ENCODE data around the gene SORCS3.

DNA sequence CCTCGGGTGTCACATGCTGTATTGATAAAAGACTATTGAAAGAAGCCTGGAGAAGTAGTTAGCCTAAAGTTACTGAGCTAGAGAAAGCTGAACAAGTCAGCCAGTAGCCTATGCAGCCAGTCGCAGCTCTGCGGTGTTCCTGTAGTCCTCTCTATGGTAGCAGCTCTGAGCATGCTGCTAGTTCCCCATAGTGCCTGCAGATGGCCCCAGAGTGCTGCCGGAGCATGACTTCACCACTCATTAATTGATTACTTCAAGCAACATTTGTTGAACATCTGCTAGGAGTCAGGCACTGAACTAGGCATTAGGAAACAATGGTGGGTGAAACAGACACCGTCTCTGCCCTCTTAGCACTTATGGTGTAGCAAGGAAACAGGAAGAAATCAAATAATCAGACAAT, 422.7 kb downstream of the SORCS3 start:
- TF ChIP-seq, protein P1, sequence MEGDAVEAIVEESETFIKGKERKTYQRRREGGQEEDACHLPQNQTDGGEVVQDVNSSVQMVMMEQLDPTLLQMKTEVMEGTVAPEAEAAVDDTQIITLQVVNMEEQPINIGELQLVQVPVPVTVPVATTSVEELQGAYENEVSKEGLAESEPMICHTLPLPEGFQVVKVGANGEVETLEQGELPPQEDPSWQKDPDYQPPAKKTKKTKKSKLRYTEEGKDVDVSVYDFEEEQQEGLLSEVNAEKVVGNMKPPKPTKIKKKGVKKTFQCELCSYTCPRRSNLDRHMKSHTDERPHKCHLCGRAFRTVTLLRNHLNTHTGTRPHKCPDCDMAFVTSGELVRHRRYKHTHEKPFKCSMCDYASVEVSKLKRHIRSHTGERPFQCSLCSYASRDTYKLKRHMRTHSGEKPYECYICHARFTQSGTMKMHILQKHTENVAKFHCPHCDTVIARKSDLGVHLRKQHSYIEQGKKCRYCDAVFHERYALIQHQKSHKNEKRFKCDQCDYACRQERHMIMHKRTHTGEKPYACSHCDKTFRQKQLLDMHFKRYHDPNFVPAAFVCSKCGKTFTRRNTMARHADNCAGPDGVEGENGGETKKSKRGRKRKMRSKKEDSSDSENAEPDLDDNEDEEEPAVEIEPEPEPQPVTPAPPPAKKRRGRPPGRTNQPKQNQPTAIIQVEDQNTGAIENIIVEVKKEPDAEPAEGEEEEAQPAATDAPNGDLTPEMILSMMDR (IDR thresholded peaks at IDR 0.05; ENCODE audit: insufficient read depth, low read length) = peak; percentile 68
- TF ChIP-seq POLR2AphosphoS5 (IDR thresholded peaks at IDR 0.05; ENCODE audit: low read depth) (no peak), GABPA (IDR thresholded peaks at IDR 0.05; ENCODE audit: low read depth) (no peak), SPI1 (IDR thresholded peaks at IDR 0.05; ENCODE audit: borderline replicate concordance, low read depth) (no peak)
- TF ChIP-seq, protein P2, sequence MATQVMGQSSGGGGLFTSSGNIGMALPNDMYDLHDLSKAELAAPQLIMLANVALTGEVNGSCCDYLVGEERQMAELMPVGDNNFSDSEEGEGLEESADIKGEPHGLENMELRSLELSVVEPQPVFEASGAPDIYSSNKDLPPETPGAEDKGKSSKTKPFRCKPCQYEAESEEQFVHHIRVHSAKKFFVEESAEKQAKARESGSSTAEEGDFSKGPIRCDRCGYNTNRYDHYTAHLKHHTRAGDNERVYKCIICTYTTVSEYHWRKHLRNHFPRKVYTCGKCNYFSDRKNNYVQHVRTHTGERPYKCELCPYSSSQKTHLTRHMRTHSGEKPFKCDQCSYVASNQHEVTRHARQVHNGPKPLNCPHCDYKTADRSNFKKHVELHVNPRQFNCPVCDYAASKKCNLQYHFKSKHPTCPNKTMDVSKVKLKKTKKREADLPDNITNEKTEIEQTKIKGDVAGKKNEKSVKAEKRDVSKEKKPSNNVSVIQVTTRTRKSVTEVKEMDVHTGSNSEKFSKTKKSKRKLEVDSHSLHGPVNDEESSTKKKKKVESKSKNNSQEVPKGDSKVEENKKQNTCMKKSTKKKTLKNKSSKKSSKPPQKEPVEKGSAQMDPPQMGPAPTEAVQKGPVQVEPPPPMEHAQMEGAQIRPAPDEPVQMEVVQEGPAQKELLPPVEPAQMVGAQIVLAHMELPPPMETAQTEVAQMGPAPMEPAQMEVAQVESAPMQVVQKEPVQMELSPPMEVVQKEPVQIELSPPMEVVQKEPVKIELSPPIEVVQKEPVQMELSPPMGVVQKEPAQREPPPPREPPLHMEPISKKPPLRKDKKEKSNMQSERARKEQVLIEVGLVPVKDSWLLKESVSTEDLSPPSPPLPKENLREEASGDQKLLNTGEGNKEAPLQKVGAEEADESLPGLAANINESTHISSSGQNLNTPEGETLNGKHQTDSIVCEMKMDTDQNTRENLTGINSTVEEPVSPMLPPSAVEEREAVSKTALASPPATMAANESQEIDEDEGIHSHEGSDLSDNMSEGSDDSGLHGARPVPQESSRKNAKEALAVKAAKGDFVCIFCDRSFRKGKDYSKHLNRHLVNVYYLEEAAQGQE (IDR thresholded peaks at IDR 0.05; ENCODE audit: insufficient replicate concordance, low read depth) = no peak

All from HL-60 (cell line).